Activated CD4-positive, alpha-beta T cell treated with anti-CD3 and anti-CD28 coated beads for 36 hours (primary cell): ENCODE data around the gene SURF1. TPM values are rescaled to one million over a fixed set of nuclear protein-coding genes. Genes with fewer than 3 reads are reported as not detected.

Experiments
- ATAC-seq: fragments of 200-7000 bp; cut with Tn5 transposase; one replicate; pipeline ENCODE4 v1.10.0; 2021; ENCODE audit warnings: mild to moderate bottlenecking, moderate library complexity
- CTCF ChIA-PET: fragments of 350-600 bp; sonication (Branson Sonifier 250); formaldehyde crosslinking; loops from one replicate; lab custom pipeline; 2021; ENCODE audit warnings: antibody characterized with exemption; lab: Charles Lee
- POLR2A ChIA-PET: fragments of 350-600 bp; sonication (Branson Sonifier 250); formaldehyde crosslinking; loops from one replicate; lab custom pipeline; 2021; ENCODE audit warnings: antibody characterized with exemption, inconsistent platforms; lab: Charles Lee
- DNase-seq: peaks from one replicate; pipeline ENCODE4 v3.0.0-alpha.2; 2020
- H3K27ac Mint-ChIP-seq: one replicate; pipeline ENCODE4 v1.8.0; 2021; ENCODE audit warnings: mixed read lengths
- H3K27me3 Mint-ChIP-seq: one replicate; pipeline ENCODE4 v1.8.0; 2021; ENCODE audit warnings: mixed read lengths
- H3K36me3 Mint-ChIP-seq: one replicate; pipeline ENCODE4 v1.8.0; 2021; ENCODE audit warnings: low read depth, mixed read lengths
- H3K4me1 Mint-ChIP-seq: one replicate; pipeline ENCODE4 v1.8.0; 2021; ENCODE audit warnings: mixed read lengths
- H3K4me3 Mint-ChIP-seq: one replicate; pipeline ENCODE4 v1.8.0; 2021; ENCODE audit warnings: mild to moderate bottlenecking, moderate library complexity, mixed read lengths
- H3K9me3 Mint-ChIP-seq: one replicate; pipeline ENCODE4 v1.8.0; 2021; ENCODE audit warnings: low read depth, mixed read lengths
- intact Hi-C, 2 experiments: fragments of 100-400 bp; cut with DNase I in 1 of 2; cut with micrococcal nuclease in 1 of 2; formaldehyde crosslinking; loops; one replicate each; pipeline versions ENCODE4 v1.14.2 to v1.15.1; 2022 to 2024; cut with DNase I, micrococcal nuclease
- total RNA-seq, 2 experiments: library from RNA; stranded (reverse); gene quantifications; one replicate each; pipeline ENCODE4 v1.2.3, GENCODE V29; 2021

SURF1 gene
- total RNA-seq, 2 experiments from 2014 or later, result 17.4 to 29.1 TPM

GRCh38 chr9:133362359-133363044 is 6.2 kb upstream of the SURF1 start:
- Mint-ChIP-seq H3K27me3 (no peaks in the 10 kb centered on the region), H3K9me3 (no peaks in the 10 kb centered on the region), H3K27ac (peak overlapping the region; percentile 16), H3K36me3 (peaks cover 79% of the 10 kb centered on the region), H3K4me3 (no peak overlapping the region), H3K4me1 (peaks cover 52% of the 10 kb centered on the region)
- POLR2A ChIA-PET, result interaction anchor here (1.1 to 2.3 kb wide), 2 partner anchors 10 to 12 kb away, joined by 6 to 8 read pairs; no protein-coding TSS in a partner anchor
- intact Hi-C loops, result no loop called here
- DNase-seq (no peak), ATAC-seq (no peak)
- CTCF ChIA-PET, result interaction anchor here (1.3 to 1.8 kb wide), 2 partner anchors 10 to 16 kb away, joined by 3 to 4 read pairs; no protein-coding TSS in a partner anchor

- Mint-ChIP-seq H3K27ac (peak overlapping the region; percentile 74), H3K4me1 (peaks cover 54% of the 10 kb centered on the region), H3K36me3 (peaks cover 72% of the 10 kb centered on the region), H3K9me3 (no peaks in the 10 kb centered on the region), H3K27me3 (no peaks in the 10 kb centered on the region), H3K4me3 (no peak overlapping the region)
- DNase-seq (no peak), ATAC-seq (no peak)
- intact Hi-C loops, result no loop called here
- CTCF ChIA-PET, result interaction anchor here (1.0 to 1.3 kb wide), 2 partner anchors 9 to 15 kb away, joined by 3 to 6 read pairs; no protein-coding TSS in a partner anchor
- POLR2A ChIA-PET, result interaction anchor here (2.3 to 2.5 kb wide), 2 partner anchors 10 to 11 kb away, joined by 6 to 32 read pairs; no protein-coding TSS in a partner anchor
Observed at GRCh38 chr9:133361507-133362092, 5.3 kb upstream of the SURF1 start.

DNA sequence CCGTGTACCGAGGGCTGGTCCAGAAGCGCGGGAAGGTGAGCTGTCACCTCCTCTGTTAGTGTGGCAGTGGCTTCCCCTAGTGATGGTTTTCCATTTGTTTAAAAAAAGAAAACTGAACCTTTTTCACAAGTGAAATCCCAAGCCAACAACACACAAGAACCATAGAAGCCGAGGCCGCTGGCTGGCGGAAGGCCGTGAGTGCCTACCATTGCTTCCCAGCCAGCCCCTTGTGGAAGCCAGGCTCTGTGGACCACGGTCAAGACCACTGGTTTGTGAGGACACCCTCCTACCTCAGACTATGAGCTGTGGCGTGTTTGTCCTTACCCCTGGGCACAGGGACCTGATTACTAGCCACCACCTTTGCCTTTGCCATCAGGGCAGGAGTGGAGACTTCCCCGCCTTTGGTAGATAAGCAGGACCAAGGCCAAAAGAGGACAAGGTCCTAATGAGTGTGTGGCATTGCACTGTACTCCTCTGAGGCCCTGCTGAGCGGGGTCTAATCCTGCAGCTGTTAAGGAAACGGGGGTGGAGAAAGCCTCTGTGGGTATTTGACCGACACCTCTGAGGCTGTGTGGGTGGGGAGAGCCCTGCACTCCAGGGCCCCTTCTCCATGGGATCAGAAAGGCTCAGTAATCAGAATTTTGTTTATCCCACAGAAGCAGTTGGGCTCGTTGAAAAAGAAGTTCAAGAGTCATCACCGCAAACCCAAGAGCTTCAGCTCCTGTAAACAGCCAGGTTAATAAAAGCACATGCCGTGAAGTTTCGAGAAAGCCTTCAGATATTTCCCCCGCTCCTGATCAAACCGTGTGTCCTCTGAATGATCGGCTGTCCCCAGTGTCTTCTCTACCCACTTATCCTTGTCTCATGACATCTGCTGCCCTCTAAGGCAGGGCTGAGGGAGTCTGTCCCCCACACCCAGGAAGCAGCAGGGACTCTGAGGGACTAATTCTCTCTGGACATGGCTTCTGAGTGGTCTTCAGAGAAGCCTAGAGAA is 4.4 kb upstream of the SURF1 start:
- ChIA-PET CTCF (interaction anchor here (0.9 to 1.0 kb wide), 2 partner anchors 10 kb away, joined by 3 to 6 read pairs; no protein-coding TSS in a partner anchor), POLR2A (interaction anchor here (2.5 kb wide), 1 partner anchor 10 kb away, joined by 32 read pairs; no protein-coding TSS in a partner anchor)
- Mint-ChIP-seq H3K4me3 (no peak overlapping the region), H3K9me3 (no peaks in the 10 kb centered on the region), H3K36me3 (peaks cover 63% of the 10 kb centered on the region), H3K27me3 (no peaks in the 10 kb centered on the region), H3K27ac (peak overlapping the region; percentile 74), H3K4me1 (peaks cover 51% of the 10 kb centered on the region)
- intact Hi-C loops, result no loop called here
- ATAC-seq (no peak), DNase-seq (no peak)

GRCh38 chr9:133359399-133360175 is 3.3 kb upstream of the SURF1 start:
- POLR2A ChIA-PET, result interaction anchor here (0.7 to 2.5 kb wide), 2 partner anchors 12 kb away, joined by 4 to 32 read pairs; partner anchors contain the start of genes MED22 and RPL7A
- intact Hi-C loops, result loop anchor here (1.0 to 10.0 kb wide), 3 partner anchors 43 to 705 kb away; partner anchors contain the start of gene BRD3 (in 1 of the 2)
- CTCF ChIA-PET, result interaction anchor here (0.9 kb wide), 1 partner anchor 12 kb away, joined by 3 read pairs; no protein-coding TSS in a partner anchor
- no peaks in the 10 kb centered on the region for H3K9me3 Mint-ChIP-seq
- DNase-seq (peak; percentile 67), ATAC-seq (peak; percentile 27)
- H3K4me3 Mint-ChIP-seq, result peak overlapping the region; percentile 2
- peaks cover 52% of the 10 kb centered on the region for H3K36me3 Mint-ChIP-seq
- peak overlapping the region; percentile 66 for H3K27ac Mint-ChIP-seq
- peaks cover 58% of the 10 kb centered on the region for H3K4me1 Mint-ChIP-seq
- no peaks in the 10 kb centered on the region for H3K27me3 Mint-ChIP-seq

GRCh38 chr9:133357656-133358055 is 1.4 kb upstream of the SURF1 start:
- no peak for ATAC-seq
- Mint-ChIP-seq H3K27ac (peak overlapping the region; percentile 59), H3K9me3 (no peaks in the 10 kb centered on the region), H3K36me3 (peaks cover 38% of the 10 kb centered on the region), H3K4me3 (peak overlapping the region; percentile 91), H3K4me1 (peaks cover 59% of the 10 kb centered on the region), H3K27me3 (no peaks in the 10 kb centered on the region)
- POLR2A ChIA-PET, result interaction anchor here (1.4 to 13.3 kb wide), 2 partner anchors 10 to 13 kb away, joined by 12 to 287 read pairs; partner anchors contain the start of genes MED22 and RPL7A
- intact Hi-C loops, result loop anchor here (2.0 to 10.0 kb wide), 3 partner anchors 45 to 707 kb away; partner anchors contain the start of genes BRD3 (in 1 of the 2) and REXO4 (in 1 of the 2)
- CTCF ChIA-PET, result interaction anchor here (0.6 to 5.4 kb wide), 3 partner anchors 15 to 1401 kb away, joined by 3 to 44 read pairs (median 3); no protein-coding TSS in a partner anchor
- no peak for DNase-seq

GRCh38 chr9:133355881-133356357 is 368 bp downstream of the SURF1 start:
- Mint-ChIP-seq H3K4me1 (peaks cover 48% of the 10 kb centered on the region), H3K27ac (peak overlapping the region; percentile 85), H3K27me3 (no peaks in the 10 kb centered on the region), H3K9me3 (no peaks in the 10 kb centered on the region), H3K4me3 (peak overlapping the region; percentile 91), H3K36me3 (peaks cover 41% of the 10 kb centered on the region)
- intact Hi-C loops, result loop anchor here (1.0 to 10.0 kb wide), 9 partner anchors 8 to 709 kb away; partner anchors contain the start of genes MED22 (in 2 of the 2), RPL7A (in 2 of the 2), BRD3 (in 1 of the 2) and CACFD1 (in 1 of the 2)
- peak; percentile 23 for ATAC-seq
- peak; percentile 40 for DNase-seq
- ChIA-PET CTCF (interaction anchor here (0.8 to 5.4 kb wide), 5 partner anchors 16 to 170 kb away, joined by 3 to 44 read pairs (median 3); no protein-coding TSS in a partner anchor), POLR2A (interaction anchor here (0.9 to 13.3 kb wide), 2 partner anchors 8 to 15 kb away, joined by 4 to 287 read pairs; no protein-coding TSS in a partner anchor)

DNA sequence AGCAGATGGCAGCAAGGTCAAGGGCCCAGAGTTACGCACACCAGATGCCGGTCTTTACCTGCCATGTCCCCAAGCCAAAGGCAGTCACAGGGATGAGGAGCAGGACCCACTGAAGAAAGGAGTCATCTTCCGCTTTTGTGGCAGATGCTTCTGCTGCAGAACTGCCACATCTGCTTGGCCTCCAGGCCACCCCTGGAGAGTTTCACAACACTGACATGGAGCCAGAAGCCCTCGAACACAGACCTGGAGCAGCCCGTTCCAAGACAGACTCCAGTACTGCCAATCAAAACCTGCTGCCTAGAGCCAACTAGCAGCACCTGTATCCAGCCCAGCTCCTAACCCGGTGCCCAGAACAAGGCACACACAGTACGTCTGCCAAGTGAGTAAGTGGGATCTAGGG is 1.5 kb downstream of the SURF1 start:
- H3K9me3 Mint-ChIP-seq, result no peaks in the 10 kb centered on the region
- ATAC-seq (no peak), DNase-seq (no peak)
- no peaks in the 10 kb centered on the region for H3K27me3 Mint-ChIP-seq
- peak overlapping the region; percentile 91 for H3K4me3 Mint-ChIP-seq
- CTCF ChIA-PET, result interaction anchor here (0.6 to 5.4 kb wide), 4 partner anchors 13 to 102 kb away, joined by 3 to 44 read pairs (median 3); no protein-coding TSS in a partner anchor
- no peak overlapping the region for H3K27ac Mint-ChIP-seq
- peaks cover 48% of the 10 kb centered on the region for H3K36me3 Mint-ChIP-seq
- peaks cover 49% of the 10 kb centered on the region for H3K4me1 Mint-ChIP-seq
- intact Hi-C loops, result loop anchor here in 1 of 2 experiments (5.0 to 10.0 kb wide), 2 partner anchors 48 to 710 kb away; partner anchors contain the start of gene BRD3
- POLR2A ChIA-PET, result interaction anchor here (13.3 kb wide), 1 partner anchor 16 kb away, joined by 287 read pairs; no protein-coding TSS in a partner anchor

DNA sequence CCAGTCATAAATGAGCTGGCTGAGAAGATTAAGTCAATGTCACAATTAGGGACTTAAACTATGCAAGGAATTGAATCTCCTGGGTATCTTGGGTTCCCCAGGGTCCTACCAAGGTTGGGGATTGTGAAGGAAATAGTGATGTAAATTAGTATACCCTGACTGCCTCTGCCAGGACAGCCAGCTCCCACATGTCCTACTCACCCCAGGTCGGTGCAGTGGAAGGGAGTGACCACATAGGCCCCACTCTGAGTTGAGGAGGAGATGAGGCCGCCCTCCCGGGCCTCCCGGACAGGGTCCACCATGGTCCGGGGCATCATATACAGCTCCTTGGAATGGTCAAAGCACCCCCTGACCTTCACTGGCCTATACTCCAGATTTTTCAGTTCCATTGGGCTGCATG is 2.7 kb downstream of the SURF1 start:
- ChIA-PET CTCF (interaction anchor here (0.7 to 5.4 kb wide), 2 partner anchors 12 to 19 kb away, joined by 3 to 44 read pairs; no protein-coding TSS in a partner anchor), POLR2A (interaction anchor here (13.3 kb wide), 1 partner anchor 17 kb away, joined by 287 read pairs; no protein-coding TSS in a partner anchor)
- no peaks in the 10 kb centered on the region for H3K27me3 Mint-ChIP-seq
- H3K4me1 Mint-ChIP-seq, result peaks cover 49% of the 10 kb centered on the region
- intact Hi-C loops, result loop anchor here in 1 of 2 experiments (10.0 kb wide), 1 partner anchor 711 kb away; the partner anchor contains the start of gene BRD3
- H3K9me3 Mint-ChIP-seq, result no peaks in the 10 kb centered on the region
- peak overlapping the region; percentile 58 for H3K27ac Mint-ChIP-seq
- ATAC-seq (no peak), DNase-seq (no peak)
- no peak overlapping the region for H3K4me3 Mint-ChIP-seq
- peaks cover 55% of the 10 kb centered on the region for H3K36me3 Mint-ChIP-seq
